HFF-Myc (cell line): ENCODE data around the gene CR2.
"Not testable (repeated sequence)": the region's sequence is repeated elsewhere in the genome, so short reads cannot be mapped to it uniquely, and the experiment has no call there.

Experiments used
- DNase-seq: peaks from one replicate; pipeline ENCODE4 v3.0.0-alpha.2; 2011; ENCODE audit warnings: low read depth; ENCODE audit errors: extremely low read depth
- H3K4me3 ChIP-seq: replicated peaks from 2 replicates; pipeline ENCODE4 v1.5.1; 2011; ENCODE audit warnings: low read depth, mild to moderate bottlenecking, control low read depth, low read length
- TF ChIP-seq, protein P1 (sequence below): IDR thresholded peaks from 2 replicates; pipeline ENCODE4 v1.5.1; 2012; ENCODE audit warnings: mild to moderate bottlenecking, low read depth, low read length, control low read depth; ENCODE audit errors: missing control alignments

The CR2 gene

DNA sequence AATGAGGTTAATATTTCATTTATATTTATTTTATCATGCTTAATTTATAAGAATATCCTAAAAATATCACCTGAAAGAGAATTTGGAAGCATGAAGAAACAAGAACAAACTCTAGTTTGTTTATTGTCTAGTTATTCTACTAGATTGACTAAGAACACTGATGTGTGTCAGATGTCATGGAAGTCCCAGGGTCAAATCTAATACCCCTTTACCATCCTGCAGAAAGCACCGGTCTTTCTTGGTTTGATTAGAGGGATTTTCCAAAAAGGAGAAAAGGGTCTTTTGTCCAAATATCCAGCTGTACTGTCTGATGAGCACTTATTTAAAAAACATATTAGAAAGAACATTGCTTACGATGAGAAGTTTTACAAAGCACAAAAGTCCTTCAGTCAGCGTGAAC is 20.7 kb upstream of the CR2 start:
- DNase-seq = no peak
- H3K4me3 ChIP-seq = no peak overlapping the region
- TF ChIP-seq, protein P1, sequence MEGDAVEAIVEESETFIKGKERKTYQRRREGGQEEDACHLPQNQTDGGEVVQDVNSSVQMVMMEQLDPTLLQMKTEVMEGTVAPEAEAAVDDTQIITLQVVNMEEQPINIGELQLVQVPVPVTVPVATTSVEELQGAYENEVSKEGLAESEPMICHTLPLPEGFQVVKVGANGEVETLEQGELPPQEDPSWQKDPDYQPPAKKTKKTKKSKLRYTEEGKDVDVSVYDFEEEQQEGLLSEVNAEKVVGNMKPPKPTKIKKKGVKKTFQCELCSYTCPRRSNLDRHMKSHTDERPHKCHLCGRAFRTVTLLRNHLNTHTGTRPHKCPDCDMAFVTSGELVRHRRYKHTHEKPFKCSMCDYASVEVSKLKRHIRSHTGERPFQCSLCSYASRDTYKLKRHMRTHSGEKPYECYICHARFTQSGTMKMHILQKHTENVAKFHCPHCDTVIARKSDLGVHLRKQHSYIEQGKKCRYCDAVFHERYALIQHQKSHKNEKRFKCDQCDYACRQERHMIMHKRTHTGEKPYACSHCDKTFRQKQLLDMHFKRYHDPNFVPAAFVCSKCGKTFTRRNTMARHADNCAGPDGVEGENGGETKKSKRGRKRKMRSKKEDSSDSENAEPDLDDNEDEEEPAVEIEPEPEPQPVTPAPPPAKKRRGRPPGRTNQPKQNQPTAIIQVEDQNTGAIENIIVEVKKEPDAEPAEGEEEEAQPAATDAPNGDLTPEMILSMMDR = no peak

- DNase-seq, H3K4me3 ChIP-seq: not testable (repeated sequence)
Measured at GRCh38 chr1:207436746-207437145, 17.4 kb upstream of the CR2 start.

- DNase-seq = no peak
- TF ChIP-seq, protein P1 = no peak
- no peak overlapping the region for H3K4me3 ChIP-seq
Measured at GRCh38 chr1:207440626-207441025, 13.5 kb upstream of the CR2 start.

GRCh38 chr1:207444514-207445217 is 9.5 kb upstream of the CR2 start:
- TF ChIP-seq, protein P1 = no peak
- H3K4me3 ChIP-seq = no peak overlapping the region
- DNase-seq = no peak

GRCh38 chr1:207453710-207454045 is 450 bp upstream of the CR2 start:
- no peak overlapping the region for H3K4me3 ChIP-seq
- TF ChIP-seq, protein P1 = no peak
- DNase-seq = no peak

GRCh38 chr1:207455183-207455754 is 1.1 kb downstream of the CR2 start:
- TF ChIP-seq, protein P1 = no peak
- no peak overlapping the region for H3K4me3 ChIP-seq

DNA sequence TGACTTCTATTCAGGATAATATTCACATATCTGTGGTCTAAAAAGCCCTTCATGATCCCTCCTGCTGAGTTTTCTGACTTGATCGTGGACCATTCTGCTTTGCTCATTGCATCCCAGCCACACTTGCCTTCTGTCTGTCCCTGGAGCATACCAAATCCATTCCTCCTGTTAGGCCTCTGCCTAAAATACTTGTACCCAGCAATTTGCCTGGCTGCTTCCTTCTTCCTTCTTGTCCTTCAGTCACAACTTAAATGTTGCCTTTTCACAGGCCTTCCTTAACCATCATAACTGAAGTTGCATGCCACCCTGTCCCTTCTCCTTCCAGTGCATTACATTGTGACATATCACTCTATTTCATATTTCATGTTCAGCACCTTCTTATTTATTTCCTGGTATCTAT is 4.3 kb downstream of the CR2 start:
- DNase-seq = no peak
- TF ChIP-seq, protein P1 = no peak
- no peak overlapping the region for H3K4me3 ChIP-seq

More at GRCh38 chr1:207455183-207455754, 1.1 kb downstream of the CR2 start:
- no peak for DNase-seq
